Lower lobe of right lung (tissue), 2 donors: Measurements from ENCODE around the gene TMEM167B. TPM values are rescaled to one million over a fixed set of nuclear protein-coding genes. Genes with fewer than 3 reads are reported as not detected.
A peak's percentile ranks its signal among the peaks of the same experiment; 100 is the strongest.

Experiments used
- ATAC-seq, 2 donors: fragments of 200-7000 bp; cut with Tn5 transposase; one replicate each; pipeline ENCODE4 v1.9.1; 2020 to 2022; ENCODE audit warnings: mild to moderate bottlenecking in 2 of 2, moderate library complexity in 2 of 2
- DNase-seq: peaks from one replicate; pipeline ENCODE4 v3.0.0-alpha.2; 2020
- H3K27ac ChIP-seq: fragments of 200-600 bp; one replicate; pipeline ENCODE4 v1.8.0; 2022
- H3K27me3 ChIP-seq: fragments of 200-600 bp; one replicate; pipeline ENCODE4 v1.8.0; 2022; ENCODE audit warnings: low read depth
- H3K36me3 ChIP-seq: fragments of 200-600 bp; one replicate; pipeline ENCODE4 v1.8.0; 2022; ENCODE audit warnings: mild to moderate bottlenecking
- H3K4me1 ChIP-seq: fragments of 200-600 bp; one replicate; pipeline ENCODE4 v1.8.0; 2022
- H3K4me3 ChIP-seq: fragments of 200-600 bp; one replicate; pipeline ENCODE4 v1.8.0; 2022; ENCODE audit warnings: mild to moderate bottlenecking
- H3K9me3 ChIP-seq: fragments of 200-600 bp; one replicate; pipeline ENCODE4 v1.8.0; 2022
- intact Hi-C: fragments of 100-400 bp; cut with DNase I; formaldehyde crosslinking; loops from one replicate; pipeline ENCODE4 v1.11.0; 2022
- total RNA-seq: library from RNA; stranded (reverse); fragmentation: NEBNext Ultra II Directional; extraction: Animal tissue kit (Norgen Biotek cat#: 25700); gene quantifications from one replicate; pipeline ENCODE4 v1.2.1, GENCODE V29; 2021
- TF ChIP-seq, protein P1 (sequence below): fragments of 200-600 bp; IDR thresholded peaks from one replicate; pipeline ENCODE4 v1.8.0; 2022; ENCODE audit warnings: antibody characterized with exemption, mild to moderate bottlenecking
- donor health status: DM: no; HTN: yes; CAD: no; lungs with severe emphysema.

TMEM167B gene
- total RNA-seq, 1 donor from 2014 or later, result 45.9 TPM

DNA sequence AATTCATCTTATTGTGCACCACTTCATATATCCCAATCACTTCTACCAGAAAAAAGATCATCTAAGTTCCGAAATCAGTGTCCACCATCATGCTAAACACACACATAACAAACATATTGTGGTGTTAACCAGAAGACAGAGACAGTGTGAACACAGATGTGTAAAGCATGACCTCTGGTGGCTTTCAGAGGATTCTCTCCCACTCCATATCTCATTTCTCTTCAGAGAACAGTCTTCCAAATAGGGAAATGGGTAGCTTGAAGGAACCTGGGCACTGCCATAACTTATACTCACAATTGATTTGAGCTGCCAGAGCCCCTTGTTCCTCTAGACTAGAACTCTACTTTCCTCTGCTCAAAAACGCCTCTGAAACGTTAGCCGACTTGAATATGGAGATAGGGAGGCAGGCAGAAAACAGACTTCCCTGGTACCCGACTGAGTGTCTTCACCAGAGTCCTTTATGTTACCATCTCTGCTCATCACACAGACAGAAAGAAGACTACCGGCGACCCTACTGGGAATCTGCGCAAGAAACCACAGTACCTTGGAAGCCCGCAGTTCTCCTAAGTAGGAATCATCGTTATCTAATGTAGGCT, 21.6 kb downstream of the TMEM167B start:
- ATAC-seq (peak; percentile 6 to 40), DNase-seq (no peak)
- intact Hi-C loops, result no loop called here
- H3K4me3 ChIP-seq, result peak overlapping the region; percentile 44
- H3K4me1 ChIP-seq, result peaks cover 23% of the 10 kb centered on the region
- no peaks in the 10 kb centered on the region for H3K36me3 ChIP-seq
- H3K9me3 ChIP-seq, result no peaks in the 10 kb centered on the region
- TF ChIP-seq, protein P1, sequence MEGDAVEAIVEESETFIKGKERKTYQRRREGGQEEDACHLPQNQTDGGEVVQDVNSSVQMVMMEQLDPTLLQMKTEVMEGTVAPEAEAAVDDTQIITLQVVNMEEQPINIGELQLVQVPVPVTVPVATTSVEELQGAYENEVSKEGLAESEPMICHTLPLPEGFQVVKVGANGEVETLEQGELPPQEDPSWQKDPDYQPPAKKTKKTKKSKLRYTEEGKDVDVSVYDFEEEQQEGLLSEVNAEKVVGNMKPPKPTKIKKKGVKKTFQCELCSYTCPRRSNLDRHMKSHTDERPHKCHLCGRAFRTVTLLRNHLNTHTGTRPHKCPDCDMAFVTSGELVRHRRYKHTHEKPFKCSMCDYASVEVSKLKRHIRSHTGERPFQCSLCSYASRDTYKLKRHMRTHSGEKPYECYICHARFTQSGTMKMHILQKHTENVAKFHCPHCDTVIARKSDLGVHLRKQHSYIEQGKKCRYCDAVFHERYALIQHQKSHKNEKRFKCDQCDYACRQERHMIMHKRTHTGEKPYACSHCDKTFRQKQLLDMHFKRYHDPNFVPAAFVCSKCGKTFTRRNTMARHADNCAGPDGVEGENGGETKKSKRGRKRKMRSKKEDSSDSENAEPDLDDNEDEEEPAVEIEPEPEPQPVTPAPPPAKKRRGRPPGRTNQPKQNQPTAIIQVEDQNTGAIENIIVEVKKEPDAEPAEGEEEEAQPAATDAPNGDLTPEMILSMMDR, result no peak
- H3K27ac ChIP-seq, result no peak overlapping the region
- H3K27me3 ChIP-seq, result peaks cover 29% of the 10 kb centered on the region

- DNase-seq (peak; percentile 96), ATAC-seq (peak; percentile 95 to 97)
- H3K4me1 ChIP-seq, result peaks cover 23% of the 10 kb centered on the region
- intact Hi-C loops, result no loop called here
- H3K27ac ChIP-seq, result no peak overlapping the region
- no peaks in the 10 kb centered on the region for H3K36me3 ChIP-seq
- TF ChIP-seq, protein P1, result peak; percentile 99
- H3K4me3 ChIP-seq, result peak overlapping the region; percentile 44
- no peaks in the 10 kb centered on the region for H3K9me3 ChIP-seq
- H3K27me3 ChIP-seq, result peaks cover 29% of the 10 kb centered on the region
These were observed 22.2 kb downstream of the TMEM167B start for GRCh38 chr1:109112652-109113285.

DNA sequence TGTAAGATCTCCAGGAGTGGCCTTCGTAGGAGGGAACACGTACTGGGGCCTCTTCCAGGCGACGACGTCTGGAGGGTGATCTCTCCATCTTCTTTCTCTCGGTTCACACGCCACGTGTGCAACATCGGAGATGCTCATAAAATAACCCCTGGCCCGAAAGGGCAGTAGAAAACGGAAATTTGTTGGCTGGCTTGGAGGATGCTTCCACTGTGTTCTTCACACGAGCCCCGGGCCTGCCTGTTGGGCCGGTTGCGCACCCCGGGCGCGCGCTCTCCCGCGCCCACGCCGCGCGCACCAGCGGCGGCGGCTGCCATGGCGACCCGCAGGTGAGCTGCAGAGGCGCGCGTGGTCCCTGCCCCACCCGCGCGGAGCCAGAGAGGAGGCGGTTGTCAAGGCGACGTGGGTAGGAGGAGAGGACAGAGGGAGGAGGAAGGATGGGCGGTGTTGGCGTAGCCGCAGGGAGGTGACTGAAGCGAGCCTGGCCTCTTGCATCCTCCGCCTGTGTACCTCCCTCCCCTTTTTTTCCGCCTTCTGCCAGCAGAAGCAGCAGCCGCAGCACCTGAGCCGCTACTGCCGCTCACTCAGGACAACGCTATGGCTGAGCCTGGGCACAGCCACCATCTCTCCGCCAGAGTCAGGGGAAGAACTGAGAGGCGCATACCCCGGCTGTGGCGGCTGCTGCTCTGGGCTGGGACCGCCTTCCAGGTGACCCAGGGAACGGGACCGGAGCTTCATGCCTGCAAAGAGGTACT, 23.2 kb downstream of the TMEM167B start, which contains the start of gene ELAPOR1:
Gene ELAPOR1 (plus strand): TSS at position 526 of the 752 bp plus-strand sequence. CDS start 69 bp downstream, at position 595.
- Histone ChIP-seq H3K27ac (no peak within 1 kb of the TSS), H3K36me3 (no peaks in the 10 kb centered on the region), H3K4me1 (peaks cover 23% of the 10 kb centered on the region), H3K4me3 (peak within 1 kb of the TSS; percentile 44), H3K9me3 (no peaks in the 10 kb centered on the region), H3K27me3 (peaks cover 29% of the 10 kb centered on the region)
- peak; percentile 79 for DNase-seq
- intact Hi-C loops, result no loop called here
- TF ChIP-seq, protein P1, result no peak
- ATAC-seq, result peak; percentile 51 to 74

- peak overlapping the region; percentile 44 for H3K4me3 ChIP-seq
- H3K36me3 ChIP-seq, result no peaks in the 10 kb centered on the region
- H3K4me1 ChIP-seq, result peaks cover 23% of the 10 kb centered on the region
- TF ChIP-seq, protein P1, result no peak
- no peaks in the 10 kb centered on the region for H3K9me3 ChIP-seq
- ATAC-seq (no peak), DNase-seq (no peak)
- intact Hi-C loops, result no loop called here
- peaks cover 29% of the 10 kb centered on the region for H3K27me3 ChIP-seq
- no peak overlapping the region for H3K27ac ChIP-seq
These were observed 23.7 kb downstream of the TMEM167B start for GRCh38 chr1:109114342-109114674.

DNA sequence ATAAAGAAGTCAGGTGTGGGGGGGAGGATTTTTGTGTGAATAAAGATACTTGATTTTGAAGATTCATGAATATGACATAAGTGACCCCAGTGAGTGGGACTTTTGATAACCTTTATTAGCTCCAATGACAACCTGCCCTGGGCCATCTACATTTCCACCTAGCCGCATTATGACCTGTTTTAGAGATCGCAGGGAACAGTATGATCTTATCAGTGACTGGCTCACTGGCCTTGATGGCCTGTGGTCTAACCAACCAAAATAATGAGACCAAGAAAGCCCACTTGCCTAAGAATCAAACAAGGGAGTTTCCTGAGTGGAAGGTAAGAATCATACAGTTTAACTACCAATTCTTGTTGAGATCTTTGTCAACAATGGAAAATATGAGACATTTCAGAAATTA, 25.1 kb downstream of the TMEM167B start:
- no peak for DNase-seq

More for the DNA sequence above, 25.1 kb downstream of the TMEM167B start:
- TF ChIP-seq, protein P1, result no peak
- Histone ChIP-seq H3K9me3 (no peaks in the 10 kb centered on the region), H3K36me3 (no peaks in the 10 kb centered on the region), H3K4me1 (peaks cover 23% of the 10 kb centered on the region), H3K27me3 (peaks cover 25% of the 10 kb centered on the region), H3K4me3 (no peak overlapping the region), H3K27ac (no peak overlapping the region)
- intact Hi-C loops, result no loop called here
- ATAC-seq, result no peak
